ENCODE results near the gene KCP.

The KCP gene

DNA sequence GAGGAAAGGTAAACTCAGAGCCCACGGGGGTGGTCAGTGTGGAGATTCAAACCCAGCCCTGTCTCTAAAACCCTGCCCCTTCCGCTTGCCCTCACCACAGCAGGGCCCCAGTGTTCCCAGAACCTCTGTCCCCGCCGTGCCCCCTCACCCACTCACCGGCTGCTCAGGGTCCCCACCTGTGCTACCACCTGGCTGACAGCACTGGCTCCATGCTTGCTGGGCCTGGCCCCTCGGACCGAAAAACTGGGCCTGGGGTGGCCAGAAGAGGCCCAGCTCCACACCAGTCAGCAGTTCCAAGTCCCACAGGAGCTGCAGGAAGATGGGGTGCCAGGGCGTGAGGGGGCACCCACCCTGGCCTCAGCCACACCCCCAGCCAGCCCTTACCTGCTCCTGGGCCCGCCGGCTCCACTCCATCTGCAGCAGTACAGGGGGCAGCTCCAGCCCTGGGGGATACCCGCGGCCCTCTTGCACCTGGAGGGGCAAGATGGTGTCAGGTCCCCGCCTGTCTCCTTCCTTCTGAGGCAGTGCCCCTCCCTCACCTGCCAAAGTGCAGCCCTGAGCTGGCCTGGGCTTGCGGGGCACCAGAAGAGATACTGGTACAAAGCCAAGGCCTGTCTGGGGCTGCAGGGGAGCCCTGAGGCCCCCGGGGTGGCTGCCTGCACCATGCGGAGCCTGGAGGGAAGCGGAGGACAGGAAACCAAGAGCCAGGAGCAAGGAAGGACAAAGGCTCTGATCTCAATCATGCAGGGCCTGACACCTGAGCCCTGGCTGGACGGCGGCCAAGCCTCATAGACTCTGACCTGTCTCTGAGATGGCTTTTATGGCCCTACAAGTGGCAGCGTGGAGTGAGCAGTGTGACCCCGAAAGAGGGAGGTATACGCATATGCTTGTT, 36.1 kb downstream of the KCP start:
- Histone ChIP-seq H3K4me2 (ENCODE audit: low read length) (no peak overlapping the region), H3K4me3 (ENCODE audit: low read length) (no peak overlapping the region), H3K27me3 (ENCODE audit: low read depth, low read length) (no peaks in the 10 kb centered on the region), H4K20me1 (ENCODE audit: insufficient read depth, low read length) (no peaks in the 10 kb centered on the region), H2AFZ (ENCODE audit: low read depth, low read length) (no peak overlapping the region), H3K9me3 (ENCODE audit: insufficient read depth, low read length) (no peaks in the 10 kb centered on the region), H3K27ac (ENCODE audit: low read length) (no peak overlapping the region), H3K79me2 (ENCODE audit: low read length) (no peaks in the 10 kb centered on the region), H3K9ac (ENCODE audit: low read length) (no peak overlapping the region), H3K36me3 (replicated peaks; ENCODE audit: low read depth, low read length) (no peaks in the 10 kb centered on the region), H3K4me1 (ENCODE audit: low read length) (no peaks in the 10 kb centered on the region)
- no peak for TF ChIP-seq CTCF (IDR thresholded peaks at IDR 0.05; ENCODE audit: low read depth, low read length)
- TF ChIP-seq EZH2phosphoT487 (IDR thresholded peaks at IDR 0.05; ENCODE audit: low read depth): no peak

DNA sequence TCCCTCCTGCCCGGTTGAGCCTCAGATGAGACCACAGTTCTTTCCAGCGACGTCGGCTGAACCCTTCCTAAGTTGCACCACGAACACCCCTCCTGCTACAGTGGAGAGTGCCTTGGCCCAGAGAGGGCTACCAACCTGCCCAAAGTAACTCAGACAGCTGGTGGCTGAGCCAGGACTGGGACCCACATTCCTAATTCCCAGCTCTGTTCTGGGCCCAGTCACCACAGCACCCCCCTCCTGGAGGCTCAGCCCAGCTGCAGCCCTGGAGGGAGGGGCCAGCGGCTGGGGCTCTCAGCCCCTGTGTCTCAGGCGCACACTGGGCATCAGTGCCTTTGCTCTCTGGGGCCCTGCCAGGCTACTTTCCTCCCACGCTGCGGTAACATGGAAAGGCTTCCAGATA, 37.3 kb downstream of the KCP start:
- no peak overlapping the region for H3K4me2 ChIP-seq (ENCODE audit: low read length)
- H3K9ac ChIP-seq (ENCODE audit: low read length): no peak overlapping the region
- no peaks in the 10 kb centered on the region for H3K36me3 ChIP-seq (replicated peaks; ENCODE audit: low read depth, low read length)
- no peak overlapping the region for H2AFZ ChIP-seq (ENCODE audit: low read depth, low read length)
- no peak overlapping the region for H3K4me3 ChIP-seq (ENCODE audit: low read length)
- H3K9me3 ChIP-seq (ENCODE audit: insufficient read depth, low read length): no peaks in the 10 kb centered on the region
- H4K20me1 ChIP-seq (ENCODE audit: insufficient read depth, low read length): no peaks in the 10 kb centered on the region
- H3K79me2 ChIP-seq (ENCODE audit: low read length): no peaks in the 10 kb centered on the region
- no peaks in the 10 kb centered on the region for H3K27me3 ChIP-seq (ENCODE audit: low read depth, low read length)
- H3K4me1 ChIP-seq (ENCODE audit: low read length): no peaks in the 10 kb centered on the region
- no peak for TF ChIP-seq CTCF (IDR thresholded peaks at IDR 0.05; ENCODE audit: low read depth, low read length)
- no peak for TF ChIP-seq EZH2phosphoT487 (IDR thresholded peaks at IDR 0.05; ENCODE audit: low read depth)
- H3K27ac ChIP-seq (ENCODE audit: low read length): no peak overlapping the region

DNA sequence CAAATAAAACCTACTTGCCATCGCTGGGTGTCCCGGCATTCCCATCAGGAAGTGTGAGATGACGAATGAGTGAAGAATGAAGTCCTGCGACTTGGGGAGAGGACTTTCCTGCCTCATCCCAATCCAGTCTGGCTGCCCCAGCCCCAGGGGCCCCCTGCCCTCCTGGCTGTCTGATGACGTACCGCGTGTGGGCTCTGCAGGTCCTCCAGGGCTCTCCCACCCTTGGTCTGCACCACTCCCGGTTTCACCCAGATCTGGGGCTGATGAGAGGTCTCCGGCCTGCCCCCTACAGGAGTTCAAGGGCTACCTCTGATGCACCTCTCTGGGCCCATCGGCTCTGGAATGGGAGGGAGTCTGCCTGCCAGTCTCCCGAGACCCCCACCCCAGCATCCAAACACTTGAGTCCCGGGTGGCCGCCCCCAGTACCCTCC, 38.1 kb downstream of the KCP start:
- H3K36me3 ChIP-seq (replicated peaks; ENCODE audit: low read depth, low read length): no peaks in the 10 kb centered on the region
- no peaks in the 10 kb centered on the region for H4K20me1 ChIP-seq (ENCODE audit: insufficient read depth, low read length)
- H3K27ac ChIP-seq (ENCODE audit: low read length): no peak overlapping the region
- no peaks in the 10 kb centered on the region for H3K79me2 ChIP-seq (ENCODE audit: low read length)
- no peaks in the 10 kb centered on the region for H3K27me3 ChIP-seq (ENCODE audit: low read depth, low read length)
- H3K4me2 ChIP-seq (ENCODE audit: low read length): no peak overlapping the region
- no peak for TF ChIP-seq CTCF (IDR thresholded peaks at IDR 0.05; ENCODE audit: low read depth, low read length)
- TF ChIP-seq EZH2phosphoT487 (IDR thresholded peaks at IDR 0.05; ENCODE audit: low read depth): no peak
- no peak overlapping the region for H2AFZ ChIP-seq (ENCODE audit: low read depth, low read length)
- H3K4me3 ChIP-seq (ENCODE audit: low read length): no peak overlapping the region
- no peak overlapping the region for H3K9ac ChIP-seq (ENCODE audit: low read length)
- no peaks in the 10 kb centered on the region for H3K9me3 ChIP-seq (ENCODE audit: insufficient read depth, low read length)
- no peaks in the 10 kb centered on the region for H3K4me1 ChIP-seq (ENCODE audit: low read length)

- no peaks in the 10 kb centered on the region for H3K9me3 ChIP-seq (ENCODE audit: insufficient read depth, low read length)
- H3K4me1 ChIP-seq (ENCODE audit: low read length): no peaks in the 10 kb centered on the region
- no peak overlapping the region for H3K4me2 ChIP-seq (ENCODE audit: low read length)
- peaks cover 10% of the 10 kb centered on the region for H3K36me3 ChIP-seq (replicated peaks; ENCODE audit: low read depth, low read length)
- H3K27ac ChIP-seq (ENCODE audit: low read length): no peak overlapping the region
- H2AFZ ChIP-seq (ENCODE audit: low read depth, low read length): no peak overlapping the region
- H3K79me2 ChIP-seq (ENCODE audit: low read length): no peaks in the 10 kb centered on the region
- peaks cover 6% of the 10 kb centered on the region; the same call in 1 of the 2 replicates for H4K20me1 ChIP-seq (ENCODE audit: insufficient read depth, low read length)
- H3K27me3 ChIP-seq (ENCODE audit: low read depth, low read length): no peaks in the 10 kb centered on the region
- TF ChIP-seq EZH2phosphoT487 (IDR thresholded peaks at IDR 0.05; ENCODE audit: low read depth) (no peak), CTCF (IDR thresholded peaks at IDR 0.05; ENCODE audit: low read depth, low read length) (no peak)
- no peak overlapping the region for H3K9ac ChIP-seq (ENCODE audit: low read length)
- H3K4me3 ChIP-seq (ENCODE audit: low read length): no peak overlapping the region
Observed at GRCh38 chr7:128871050-128871449, 39.5 kb downstream of the KCP start.

Data from OCI-LY3 (cell line).